Lung (tissue), 12 donors: ENCODE data around the gene SRI. TPM values are rescaled to one million over a fixed set of nuclear protein-coding genes. Genes with fewer than 3 reads are reported as not detected.

Experiments
- ATAC-seq: fragments of 200-7000 bp; cut with Tn5 transposase; one replicate; pipeline ENCODE4 v1.9.1; 2020; ENCODE audit warnings: moderate number of reproducible peaks; ENCODE audit not compliant: insufficient read depth, low FRiP score
- DNase-seq, 3 donors: peaks; one replicate each; pipeline ENCODE4 v3.0.0-alpha.2; 2013 to 2017
- H3K27ac ChIP-seq, 2 donors: one replicate each; pipeline ENCODE4 v1.5.1; 2013; ENCODE audit warnings: mild to moderate bottlenecking in 2 of 2, moderate library complexity in 2 of 2, control low read depth in 1 of 2, inconsistent platforms in 1 of 2, low read depth in 1 of 2, low read length in 1 of 2
- H3K27me3 ChIP-seq, 3 donors: one replicate each; pipeline ENCODE4 v1.5.1; 2013; ENCODE audit warnings: low read length in 2 of 3; ENCODE audit not compliant: control insufficient read depth in 3 of 3, insufficient read depth in 3 of 3
- H3K36me3 ChIP-seq, 4 donors: one replicate each; pipeline ENCODE4 v1.5.1; 2013; ENCODE audit warnings: low read length in 4 of 4, mild to moderate bottlenecking in 1 of 4, moderate library complexity in 1 of 4; ENCODE audit not compliant: control insufficient read depth in 4 of 4, insufficient read depth in 4 of 4
- H3K4me1 ChIP-seq, 5 donors: one replicate each; pipeline ENCODE4 v1.5.1; 2013; ENCODE audit warnings: low read length in 5 of 5, mild to moderate bottlenecking in 2 of 5, moderate library complexity in 1 of 5; ENCODE audit not compliant: control insufficient read depth in 5 of 5, insufficient read depth in 5 of 5
- H3K4me3 ChIP-seq: one replicate; pipeline ENCODE4 v1.5.1; 2013; ENCODE audit warnings: mild to moderate bottlenecking, control low read depth, moderate library complexity
- H3K9ac ChIP-seq, 2 donors: one replicate each; pipeline ENCODE4 v1.5.1; 2013; ENCODE audit warnings: low read length in 2 of 2, control low read depth in 1 of 2; ENCODE audit not compliant: insufficient read depth in 1 of 2
- H3K9me3 ChIP-seq, 4 donors: one replicate each; pipeline ENCODE4 v1.5.1; 2013; ENCODE audit warnings: low read length in 3 of 4, mild to moderate bottlenecking in 1 of 4, moderate library complexity in 1 of 4; ENCODE audit not compliant: control insufficient read depth in 4 of 4, insufficient read depth in 3 of 4
- CTCF ChIP-seq: IDR thresholded peaks from 2 replicates; pipeline ENCODE4 v1.5.1; 2012; ENCODE audit warnings: mild to moderate bottlenecking; ENCODE audit errors: control extremely low read depth, extremely low read depth
- WGBS, 2 donors: extraction: QIAGEN DNeasy Blood & Tissue Kit; methylation state at CpG; one replicate each; pipeline ENCODE4 v1.1.7; 2013; 5-methylcytosine and 5-hydroxymethylcytosine counted together
- polyA plus RNA-seq, 2 donors: library from polyadenylated mRNA; stranded (reverse); fragments of 200-250 nt; gene quantifications; one replicate each; pipeline ENCODE4 v1.2.1, GENCODE V29; 2013
- total RNA-seq, 2 donors: library from RNA; depleted of rRNA in 1 of 2; stranded (reverse); fragments of >200 nt in 1 of 2; gene quantifications; one replicate each; pipeline ENCODE4 v1.2.1, GENCODE V29; 2014 to 2021
- donor health status: control.
- donor health status: control.
- donor health status: Bipolar disorder and iron deficiency.
- donor health status: healthy.
- donor health status: DM: yes; HTN: yes; CAD: no.

Gene SRI
- total and polyA plus RNA-seq, 4 donors = 58.2 to 134 (median 108) TPM

GRCh38 chr7:88214456-88214855, 5.4 kb downstream of the SRI start:
- no peaks in the 10 kb centered on the region for H3K27me3 ChIP-seq
- no peak for ATAC-seq
- H3K9ac ChIP-seq = no peak overlapping the region
- H3K9me3 ChIP-seq = peaks cover 0 to 2% (median 0%) of the 10 kb centered on the region in 4 donors
- H3K36me3 ChIP-seq = peaks cover 13 to 34% (median 22%) of the 10 kb centered on the region in 4 donors
- 98 to 99% methylated on average over 2 of the region's 2 CpGs for WGBS, 2 donors
- DNase-seq = no peak
- peaks cover 0 to 16% (median 3%) of the 10 kb centered on the region in 5 donors for H3K4me1 ChIP-seq
- no peak overlapping the region for H3K4me3 ChIP-seq
- no peak overlapping the region for H3K27ac ChIP-seq
- no peak for TF ChIP-seq CTCF

- peaks cover 17 to 44% (median 24%) of the 10 kb centered on the region in 4 donors for H3K36me3 ChIP-seq
- peaks cover 0 to 13% (median 1%) of the 10 kb centered on the region in 5 donors for H3K4me1 ChIP-seq
- ATAC-seq = no peak
- H3K9ac ChIP-seq = no peak overlapping the region
- no peak overlapping the region for H3K27ac ChIP-seq
- no peak overlapping the region for H3K4me3 ChIP-seq
- no peak for DNase-seq
- WGBS, 2 donors = 98 to 100% methylated on average over 1 of the region's 1 CpG
- TF ChIP-seq CTCF = no peak
- H3K27me3 ChIP-seq = no peaks in the 10 kb centered on the region
- H3K9me3 ChIP-seq = peaks cover 0 to 2% (median 0%) of the 10 kb centered on the region in 4 donors
These were observed 6.9 kb downstream of the SRI start for GRCh38 chr7:88212918-88213317.

GRCh38 chr7:88208521-88208920, 11.3 kb downstream of the SRI start:
- H3K36me3 ChIP-seq = peaks cover 26 to 50% (median 31%) of the 10 kb centered on the region in 4 donors
- no peak overlapping the region for H3K27ac ChIP-seq
- no peak overlapping the region for H3K9ac ChIP-seq
- no peak overlapping the region for H3K4me3 ChIP-seq
- no peak for TF ChIP-seq CTCF
- peaks cover 0 to 2% (median 0%) of the 10 kb centered on the region in 4 donors for H3K9me3 ChIP-seq
- DNase-seq (peak in 2 of 3 donors; percentile 57 to 64), ATAC-seq (no peak)
- H3K4me1 ChIP-seq = peaks cover 0 to 16% (median 0%) of the 10 kb centered on the region in 5 donors
- WGBS, 2 donors = 94% methylated on average over 3 of the region's 3 CpGs
- H3K27me3 ChIP-seq = no peaks in the 10 kb centered on the region

- H3K27me3 ChIP-seq = no peaks in the 10 kb centered on the region
- no peak for ATAC-seq
- WGBS, 2 donors = 82 to 85% methylated on average over 4 of the region's 4 CpGs
- H3K9ac ChIP-seq = no peak overlapping the region
- no peak for TF ChIP-seq CTCF
- H3K4me3 ChIP-seq = no peak overlapping the region
- no peak overlapping the region for H3K27ac ChIP-seq
- H3K9me3 ChIP-seq = no peaks in the 10 kb centered on the region
- no peak for DNase-seq
- peaks cover 26 to 50% (median 38%) of the 10 kb centered on the region in 4 donors for H3K36me3 ChIP-seq
- peaks cover 0 to 16% (median 0%) of the 10 kb centered on the region in 5 donors for H3K4me1 ChIP-seq
These were observed 13.6 kb downstream of the SRI start for GRCh38 chr7:88206254-88206653.
